BLaER1 treated with 17β-estradiol and CSF1 and Interleukin-3, amounts not matched to agents 10 nM and 100 nM (cell line): ENCODE measurements around the gene ZNF664.

Source experiments
- H3K27ac ChIP-seq, 11 experiments: shearing (Covaris generic); formaldehyde crosslinking; 2 replicates each; pipeline ENCODE4 v1.8.1; 2022
- H3K27me3 ChIP-seq, 11 experiments: shearing (Covaris generic); formaldehyde crosslinking; 2 replicates each; pipeline ENCODE4 v1.8.1; 2022
- H3K36me3 ChIP-seq, 11 experiments: shearing (Covaris generic); formaldehyde crosslinking; 2 replicates each; pipeline ENCODE4 v1.8.1; 2022
- H3K4me1 ChIP-seq, 10 experiments: shearing (Covaris generic); formaldehyde crosslinking; 2 replicates each; pipeline ENCODE4 v1.8.1; 2022
- H3K4me2 ChIP-seq, 11 experiments: shearing (Covaris generic); formaldehyde crosslinking; 2 replicates each; pipeline ENCODE4 v1.8.1; 2022
- H3K4me3 ChIP-seq, 10 experiments: shearing (Covaris generic); formaldehyde crosslinking; 2 replicates each; pipeline ENCODE4 v1.8.1; 2022
- H3K9ac ChIP-seq, 11 experiments: shearing (Covaris generic); formaldehyde crosslinking; 2 replicates each; pipeline ENCODE4 v1.8.1; 2022
- H3K9me3 ChIP-seq, 11 experiments: shearing (Covaris generic); formaldehyde crosslinking; replicated peaks in 1 of 11; 2 replicates each; pipeline ENCODE4 v1.8.1; 2022
- H4K20me1 ChIP-seq, 11 experiments: shearing (Covaris generic); formaldehyde crosslinking; 2 replicates each; pipeline ENCODE4 v1.8.1; 2022
- Cebpa-rat ChIP-seq, 11 experiments: shearing (Covaris generic); IDR thresholded peaks; 2 replicates each; pipeline ENCODE4 v1.8.1; 2022

Gene ZNF664

GRCh38 chr12:124019115-124019514, 46.1 kb downstream of the ZNF664 start:
- H3K27me3 ChIP-seq = no peaks in the 10 kb centered on the region
- no peak overlapping the region for H3K4me3 ChIP-seq
- H4K20me1 ChIP-seq = no peaks in the 10 kb centered on the region
- peak overlapping the region in 8 of 11 experiments; percentile 41 to 81 (median 74); a peak in 17 of 22 replicates for H3K27ac ChIP-seq
- peak overlapping the region; percentile 30 to 73 (median 51); a peak in 18 of 22 replicates for H3K4me2 ChIP-seq
- no peak for TF ChIP-seq Cebpa-rat (IDR thresholded peaks at IDR 0.05)
- H3K36me3 ChIP-seq = peaks cover 5 to 20% (median 15%) of the 10 kb centered on the region in 11 experiments; a peak in 15 of 22 replicates
- peaks cover 26 to 68% (median 58%) of the 10 kb centered on the region in 10 experiments for H3K4me1 ChIP-seq
- H3K9me3 ChIP-seq = 0 out of 22 replicates have a peak, but pooled peaks cover 0 to 3% (median 0%) of the 10 kb centered on the region in 11 experiments
- H3K9ac ChIP-seq = peak overlapping the region in 5 of 11 experiments; percentile 17 to 69 (median 59); a peak in 7 of 22 replicates

DNA sequence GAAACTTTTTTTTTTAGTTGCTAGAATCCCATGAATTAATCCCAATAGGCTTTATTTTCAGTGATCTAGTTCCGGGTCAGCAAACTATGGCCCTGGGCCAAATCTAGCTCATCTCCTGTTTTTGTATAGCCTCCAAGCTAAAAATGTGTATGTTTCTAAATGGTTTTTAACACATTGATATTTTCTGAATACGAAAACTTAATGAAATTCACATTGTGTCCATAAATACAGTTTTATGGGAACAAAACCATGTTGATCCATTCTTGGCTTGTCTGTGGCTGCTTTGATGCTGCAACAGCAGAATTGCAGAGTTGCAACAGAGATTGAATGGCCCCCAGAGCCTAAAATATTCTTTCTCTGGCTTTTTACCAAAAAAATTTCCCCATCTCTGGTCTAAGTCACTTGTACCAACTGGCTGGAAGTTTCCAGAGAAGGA, 47.5 kb downstream of the ZNF664 start:
- peaks cover 0 to 11% (median 0%) of the 10 kb centered on the region in 11 experiments; a peak in 7 of 22 replicates for H4K20me1 ChIP-seq

DNA sequence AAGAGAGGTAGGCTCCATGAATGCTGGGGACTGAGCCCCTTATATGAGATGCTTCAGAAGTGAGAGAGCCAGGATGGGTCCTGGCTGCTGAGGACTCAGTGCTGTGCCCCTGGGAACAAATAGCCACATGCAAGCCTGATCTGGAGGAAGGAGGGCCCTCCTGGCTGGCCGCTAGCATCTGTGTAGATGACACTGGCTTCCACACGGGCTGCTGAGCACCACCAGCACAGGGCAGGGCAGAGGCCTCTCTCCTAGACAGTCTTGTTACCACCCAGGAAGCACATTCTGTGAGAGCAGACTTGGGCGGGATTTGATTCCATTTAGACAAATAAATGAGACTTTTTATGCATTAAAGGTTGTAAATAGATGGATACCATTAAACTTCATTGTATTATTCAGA, 48.0 kb downstream of the ZNF664 start:
- H3K27me3 ChIP-seq = no peaks in the 10 kb centered on the region
- H3K9ac ChIP-seq = peak overlapping the region in 7 of 11 experiments; percentile 16 to 53 (median 42); a peak in 8 of 22 replicates
- H3K4me2 ChIP-seq = peak overlapping the region; percentile 36 to 73 (median 61)
- 0 out of 22 replicates have a peak, but pooled peaks cover 0 to 3% (median 0%) of the 10 kb centered on the region in 11 experiments for H3K9me3 ChIP-seq
- H3K36me3 ChIP-seq = peaks cover 0 to 1% (median 0%) of the 10 kb centered on the region in 11 experiments; a peak in 2 of 22 replicates
- H3K4me3 ChIP-seq = no peak overlapping the region
- H4K20me1 ChIP-seq = peaks cover 0 to 15% (median 0%) of the 10 kb centered on the region in 11 experiments; a peak in 7 of 22 replicates
- peak in 1 of 11 experiments; percentile 1; a peak in 1 of 22 replicates for TF ChIP-seq Cebpa-rat (IDR thresholded peaks at IDR 0.05)
- H3K27ac ChIP-seq = peak overlapping the region in 8 of 11 experiments; percentile 50 to 81 (median 72); a peak in 17 of 22 replicates
- peaks cover 45 to 87% (median 77%) of the 10 kb centered on the region in 10 experiments for H3K4me1 ChIP-seq

More for the DNA sequence above, 47.5 kb downstream of the ZNF664 start:
- peaks cover 40 to 82% (median 72%) of the 10 kb centered on the region in 10 experiments for H3K4me1 ChIP-seq
- 0 out of 22 replicates have a peak, but pooled peaks cover 0 to 3% (median 0%) of the 10 kb centered on the region in 11 experiments for H3K9me3 ChIP-seq
- peaks cover 0 to 6% (median 4%) of the 10 kb centered on the region in 11 experiments; a peak in 13 of 22 replicates for H3K36me3 ChIP-seq
- no peak overlapping the region for H3K4me3 ChIP-seq
- peak in 4 of 11 experiments; percentile 69 to 81 (median 74); a peak in 8 of 22 replicates for TF ChIP-seq Cebpa-rat (IDR thresholded peaks at IDR 0.05)
- H3K4me2 ChIP-seq = peak overlapping the region; percentile 36 to 73 (median 61)
- H3K27ac ChIP-seq = peak overlapping the region in 8 of 11 experiments; percentile 50 to 81 (median 72); a peak in 16 of 22 replicates
- H3K27me3 ChIP-seq = no peaks in the 10 kb centered on the region
- peak overlapping the region in 7 of 11 experiments; percentile 16 to 53 (median 42); a peak in 8 of 22 replicates for H3K9ac ChIP-seq

GRCh38 chr12:124022161-124022560, 49.1 kb downstream of the ZNF664 start:
- Histone ChIP-seq H3K9ac (no peak overlapping the region; a peak in 1 of 22 replicates), H3K4me3 (no peak overlapping the region), H3K36me3 (no peaks in the 10 kb centered on the region), H4K20me1 (peaks cover 0 to 21% (median 0%) of the 10 kb centered on the region in 11 experiments; a peak in 8 of 22 replicates), H3K27me3 (no peaks in the 10 kb centered on the region), H3K9me3 (0 out of 22 replicates have a peak, but pooled peaks cover 0 to 3% (median 0%) of the 10 kb centered on the region in 11 experiments), H3K27ac (peak overlapping the region in 4 of 11 experiments; percentile 58 to 81 (median 80); a peak in 5 of 22 replicates), H3K4me2 (peak overlapping the region in 5 of 11 experiments; percentile 55 to 73 (median 61); a peak in 3 of 22 replicates), H3K4me1 (peaks cover 56 to 96% (median 88%) of the 10 kb centered on the region in 10 experiments)
- TF ChIP-seq Cebpa-rat (IDR thresholded peaks at IDR 0.05) = no peak

- H3K4me1 ChIP-seq = peaks cover 61 to 95% (median 89%) of the 10 kb centered on the region in 10 experiments
- no peak for TF ChIP-seq Cebpa-rat (IDR thresholded peaks at IDR 0.05)
- H3K36me3 ChIP-seq = no peaks in the 10 kb centered on the region
- H3K9me3 ChIP-seq = 0 out of 22 replicates have a peak, but pooled peaks cover 0 to 3% (median 0%) of the 10 kb centered on the region in 11 experiments
- H4K20me1 ChIP-seq = peaks cover 0 to 33% (median 0%) of the 10 kb centered on the region in 11 experiments; a peak in 8 of 22 replicates
- H3K4me2 ChIP-seq = peak overlapping the region; percentile 76 to 94 (median 91)
- H3K27me3 ChIP-seq = no peaks in the 10 kb centered on the region
- H3K9ac ChIP-seq = peak overlapping the region in 8 of 11 experiments; percentile 12 to 64 (median 56); a peak in 16 of 22 replicates
- H3K27ac ChIP-seq = peak overlapping the region in 9 of 11 experiments; percentile 12 to 81 (median 73); a peak in 17 of 22 replicates
- H3K4me3 ChIP-seq = 0 out of 20 replicates have a peak overlapping the region, but pooled peaks of 1 of the 10 experiments have one; percentile 9
These were observed 51.3 kb downstream of the ZNF664 start for GRCh38 chr12:124024263-124024678.

DNA sequence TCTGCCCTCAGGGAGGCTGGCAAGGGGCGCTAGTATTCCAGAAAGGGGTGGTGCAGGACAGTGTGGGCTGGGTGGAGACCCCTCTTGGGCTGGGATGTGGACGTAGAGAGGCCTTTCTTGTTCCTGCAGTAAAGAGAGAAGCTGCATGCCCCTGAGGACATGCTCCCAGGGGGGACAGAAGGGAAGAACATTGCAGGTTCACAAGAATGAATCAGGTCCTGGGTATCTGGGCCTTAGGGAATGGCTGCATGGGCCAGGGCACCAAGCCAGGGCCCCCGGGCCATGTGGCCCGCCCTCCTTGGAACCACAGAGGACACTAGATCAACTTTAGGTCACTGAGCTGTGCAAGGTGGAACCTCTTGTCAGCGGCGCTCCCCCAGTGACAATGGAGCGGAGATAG, 51.8 kb downstream of the ZNF664 start:
- no peak for TF ChIP-seq Cebpa-rat (IDR thresholded peaks at IDR 0.05)
- peaks cover 61 to 90% (median 84%) of the 10 kb centered on the region in 10 experiments for H3K4me1 ChIP-seq
- H4K20me1 ChIP-seq = peaks cover 0 to 33% (median 0%) of the 10 kb centered on the region in 11 experiments; a peak in 8 of 22 replicates
- H3K9me3 ChIP-seq = 0 out of 22 replicates have a peak, but pooled peaks cover 0 to 3% (median 0%) of the 10 kb centered on the region in 11 experiments
- H3K4me3 ChIP-seq = 0 out of 20 replicates have a peak overlapping the region, but pooled peaks of 3 of the 10 experiments have one; percentile 6 to 9 (median 9)
- H3K36me3 ChIP-seq = no peaks in the 10 kb centered on the region
- no peaks in the 10 kb centered on the region for H3K27me3 ChIP-seq
- peak overlapping the region; percentile 76 to 94 (median 91) for H3K4me2 ChIP-seq
- H3K27ac ChIP-seq = peak overlapping the region in 8 of 11 experiments; percentile 30 to 81 (median 74); a peak in 14 of 22 replicates
- H3K9ac ChIP-seq = peak overlapping the region in 8 of 11 experiments; percentile 12 to 64 (median 52); a peak in 13 of 22 replicates

- Histone ChIP-seq H3K9me3 (0 out of 22 replicates have a peak, but pooled peaks cover 0 to 3% (median 0%) of the 10 kb centered on the region in 11 experiments), H3K27ac (peak overlapping the region in 8 of 11 experiments; percentile 17 to 81 (median 56); a peak in 10 of 22 replicates), H3K4me2 (peak overlapping the region; percentile 60 to 94 (median 91)), H3K9ac (peak overlapping the region in 3 of 11 experiments; percentile 1 to 57 (median 5); a peak in 1 of 22 replicates), H3K4me3 (no peak overlapping the region), H3K36me3 (no peaks in the 10 kb centered on the region), H3K27me3 (no peaks in the 10 kb centered on the region), H3K4me1 (peaks cover 61 to 81% (median 76%) of the 10 kb centered on the region in 10 experiments), H4K20me1 (peaks cover 0 to 33% (median 0%) of the 10 kb centered on the region in 11 experiments; a peak in 8 of 22 replicates)
- TF ChIP-seq Cebpa-rat (IDR thresholded peaks at IDR 0.05) = no peak
These were observed 52.6 kb downstream of the ZNF664 start for GRCh38 chr12:124025661-124026060.
